ENCODE results near the gene SP8.

SP8 gene

DNA sequence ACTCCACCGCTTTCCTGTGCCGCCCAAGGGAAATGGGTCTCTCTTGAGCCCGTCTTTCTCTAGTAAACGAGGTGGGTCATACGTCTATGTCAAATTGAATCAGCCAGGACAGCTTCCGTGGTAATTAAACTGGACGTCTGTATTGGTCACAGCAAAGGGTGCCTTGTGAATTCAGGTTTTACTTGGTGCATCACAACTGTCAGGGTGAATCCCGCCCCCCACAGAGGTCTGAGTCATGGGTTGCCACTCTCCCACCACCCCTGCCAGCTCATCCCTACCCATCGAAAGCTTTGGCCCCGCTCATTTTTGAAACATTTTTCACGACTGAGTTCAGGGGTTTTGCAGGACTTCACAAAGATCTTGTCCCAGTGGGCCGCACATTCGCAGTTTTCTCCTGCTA lies 8.0 kb upstream of the SP8 start:
- TF ChIP-seq, protein P1, sequence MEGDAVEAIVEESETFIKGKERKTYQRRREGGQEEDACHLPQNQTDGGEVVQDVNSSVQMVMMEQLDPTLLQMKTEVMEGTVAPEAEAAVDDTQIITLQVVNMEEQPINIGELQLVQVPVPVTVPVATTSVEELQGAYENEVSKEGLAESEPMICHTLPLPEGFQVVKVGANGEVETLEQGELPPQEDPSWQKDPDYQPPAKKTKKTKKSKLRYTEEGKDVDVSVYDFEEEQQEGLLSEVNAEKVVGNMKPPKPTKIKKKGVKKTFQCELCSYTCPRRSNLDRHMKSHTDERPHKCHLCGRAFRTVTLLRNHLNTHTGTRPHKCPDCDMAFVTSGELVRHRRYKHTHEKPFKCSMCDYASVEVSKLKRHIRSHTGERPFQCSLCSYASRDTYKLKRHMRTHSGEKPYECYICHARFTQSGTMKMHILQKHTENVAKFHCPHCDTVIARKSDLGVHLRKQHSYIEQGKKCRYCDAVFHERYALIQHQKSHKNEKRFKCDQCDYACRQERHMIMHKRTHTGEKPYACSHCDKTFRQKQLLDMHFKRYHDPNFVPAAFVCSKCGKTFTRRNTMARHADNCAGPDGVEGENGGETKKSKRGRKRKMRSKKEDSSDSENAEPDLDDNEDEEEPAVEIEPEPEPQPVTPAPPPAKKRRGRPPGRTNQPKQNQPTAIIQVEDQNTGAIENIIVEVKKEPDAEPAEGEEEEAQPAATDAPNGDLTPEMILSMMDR (conservative IDR thresholded peaks at IDR 0.05; ENCODE audit: low read length) = no peak
- no peak for DNase-seq (ENCODE audit: low read depth)
- no peak overlapping the region for H3K4me3 ChIP-seq (ENCODE audit: low read length)

- no peak for DNase-seq (ENCODE audit: low read depth)
- TF ChIP-seq, protein P1 (conservative IDR thresholded peaks at IDR 0.05; ENCODE audit: low read length) = no peak
- no peak overlapping the region for H3K4me3 ChIP-seq (ENCODE audit: low read length)
Measured at GRCh38 chr7:20793694-20794394, 7.2 kb upstream of the SP8 start.

- H3K4me3 ChIP-seq (ENCODE audit: low read length) = no peak overlapping the region
- no peak for DNase-seq (ENCODE audit: low read depth)
- TF ChIP-seq, protein P1 (conservative IDR thresholded peaks at IDR 0.05; ENCODE audit: low read length) = no peak
Measured at GRCh38 chr7:20793248-20793647, 6.6 kb upstream of the SP8 start.

GRCh38 chr7:20791538-20792434 lies 5.1 kb upstream of the SP8 start:
- DNase-seq (ENCODE audit: low read depth) = no peak
- TF ChIP-seq, protein P1 (conservative IDR thresholded peaks at IDR 0.05; ENCODE audit: low read length) = no peak
- H3K4me3 ChIP-seq (ENCODE audit: low read length) = no peak overlapping the region

DNA sequence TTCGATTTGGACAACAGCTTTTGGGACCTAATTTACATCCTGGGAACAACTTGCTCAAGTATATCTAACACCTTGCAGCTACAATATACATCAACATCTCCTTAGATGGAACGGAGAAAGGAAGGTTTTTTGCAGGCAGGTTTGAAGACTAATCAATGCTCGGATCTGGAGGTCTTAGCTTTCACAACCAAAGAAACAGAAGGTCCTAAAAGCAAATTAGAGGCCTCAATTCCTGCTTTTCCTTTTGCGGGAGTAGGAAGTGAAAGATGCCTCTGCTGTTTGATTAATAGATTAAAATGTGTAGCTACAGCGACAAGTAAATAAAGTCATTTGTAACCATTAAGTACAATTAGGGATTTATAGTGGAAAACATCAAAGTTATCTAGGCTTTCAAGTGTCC lies 3.7 kb upstream of the SP8 start:
- no peak overlapping the region for H3K4me3 ChIP-seq (ENCODE audit: low read length)
- TF ChIP-seq, protein P1 (conservative IDR thresholded peaks at IDR 0.05; ENCODE audit: low read length) = no peak
- DNase-seq (ENCODE audit: low read depth) = no peak

GRCh38 chr7:20788420-20788990 lies 1.8 kb upstream of the SP8 start:
- no peak overlapping the region for H3K4me3 ChIP-seq (ENCODE audit: low read length)
- DNase-seq (ENCODE audit: low read depth) = no peak
- TF ChIP-seq, protein P1 (conservative IDR thresholded peaks at IDR 0.05; ENCODE audit: low read length) = no peak

All from AG10803 (cell line).